ENCODE results near the gene ADAP1. TPM values are rescaled to one million over a fixed set of nuclear protein-coding genes. Genes with fewer than 3 reads are reported as not detected.

ADAP1 gene
- total and polyA plus RNA-seq, 2 of the 13 experiments (the other 11 are each of a cell fraction or from before 2014, with no cell fraction given) = 10.5 to 24.6 TPM

- TF ChIP-seq ZNF207 (IDR thresholded peaks at IDR 0.05; ENCODE audit: borderline replicate concordance) (no peak), GATAD2A (CRISPR knock-in tag; IDR thresholded peaks at IDR 0.05) (peak; percentile 42; the same call in 1 of the 2 replicates), CAMTA2 (CRISPR knock-in tag; IDR thresholded peaks at IDR 0.05; ENCODE audit: borderline replicate concordance) (no peak), FOXO1 (CRISPR knock-in tag; IDR thresholded peaks at IDR 0.05) (no peak), NPAS2 (CRISPR knock-in tag; IDR thresholded peaks at IDR 0.05; ENCODE audit: borderline replicate concordance) (no peak), MEIS2 (CRISPR knock-in tag; IDR thresholded peaks at IDR 0.05) (no peak), NKX3-1 (CRISPR knock-in tag; IDR thresholded peaks at IDR 0.05) (no peak), NCOA2 (CRISPR knock-in tag; IDR thresholded peaks at IDR 0.05) (no peak; the same call in 1 of the 2 replicates), ZEB1 (IDR thresholded peaks at IDR 0.05; ENCODE audit: insufficient replicate concordance, low read depth) (no peak), ZNF691 (CRISPR knock-in tag; IDR thresholded peaks at IDR 0.05; ENCODE audit: borderline replicate concordance, low read depth) (no peak), GMEB2 (CRISPR knock-in tag; IDR thresholded peaks at IDR 0.05; ENCODE audit: low read depth) (no peak), ATF7-NPFF (CRISPR knock-in tag; IDR thresholded peaks at IDR 0.05; ENCODE audit: low read depth) (no peak), TARDBP (CRISPR knock-in tag; IDR thresholded peaks at IDR 0.05) (0 out of 2 replicates have a peak, but pooled peaks have one; percentile 5), NFYC (CRISPR knock-in tag; IDR thresholded peaks at IDR 0.05) (peak; percentile 60), XBP1 (CRISPR knock-in tag; IDR thresholded peaks at IDR 0.05) (no peak)
- TF ChIP-seq, protein P1, sequence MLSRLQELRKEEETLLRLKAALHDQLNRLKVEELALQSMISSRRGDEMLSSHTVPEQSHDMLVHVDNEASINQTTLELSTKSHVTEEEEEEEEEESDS (CRISPR knock-in tag; IDR thresholded peaks at IDR 0.05; ENCODE audit: borderline replicate concordance) = no peak
- TF ChIP-seq, protein P2, sequence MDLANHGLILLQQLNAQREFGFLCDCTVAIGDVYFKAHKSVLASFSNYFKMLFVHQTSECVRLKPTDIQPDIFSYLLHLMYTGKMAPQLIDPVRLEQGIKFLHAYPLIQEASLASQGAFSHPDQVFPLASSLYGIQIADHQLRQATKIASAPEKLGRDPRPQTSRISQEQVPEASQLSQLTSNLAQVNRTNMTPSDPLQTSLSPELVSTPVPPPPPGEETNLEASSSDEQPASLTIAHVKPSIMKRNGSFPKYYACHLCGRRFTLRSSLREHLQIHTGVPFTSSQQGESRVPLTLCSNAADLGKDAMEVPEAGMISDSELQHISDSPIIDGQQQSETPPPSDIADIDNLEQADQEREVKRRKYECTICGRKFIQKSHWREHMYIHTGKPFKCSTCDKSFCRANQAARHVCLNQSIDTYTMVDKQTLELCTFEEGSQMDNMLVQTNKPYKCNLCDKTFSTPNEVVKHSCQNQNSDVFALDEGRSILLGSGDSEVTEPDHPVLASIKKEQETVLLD (CRISPR knock-in tag; IDR thresholded peaks at IDR 0.05; ENCODE audit: low read depth) = no peak
Observed at GRCh38 chr7:901388-902154, 52.9 kb downstream of the ADAP1 start (continued).
